ENCODE measurements around the gene IFTAP. TPM values are rescaled to one million over a fixed set of nuclear protein-coding genes. Genes with fewer than 3 reads are reported as not detected.
"Not testable (repeated sequence)": the region's sequence is repeated elsewhere in the genome, so short reads cannot be mapped to it uniquely, and the experiment has no call there.

Gene IFTAP
- total RNA-seq, 1 donor from 2014 or later = 31.4 TPM

DNA sequence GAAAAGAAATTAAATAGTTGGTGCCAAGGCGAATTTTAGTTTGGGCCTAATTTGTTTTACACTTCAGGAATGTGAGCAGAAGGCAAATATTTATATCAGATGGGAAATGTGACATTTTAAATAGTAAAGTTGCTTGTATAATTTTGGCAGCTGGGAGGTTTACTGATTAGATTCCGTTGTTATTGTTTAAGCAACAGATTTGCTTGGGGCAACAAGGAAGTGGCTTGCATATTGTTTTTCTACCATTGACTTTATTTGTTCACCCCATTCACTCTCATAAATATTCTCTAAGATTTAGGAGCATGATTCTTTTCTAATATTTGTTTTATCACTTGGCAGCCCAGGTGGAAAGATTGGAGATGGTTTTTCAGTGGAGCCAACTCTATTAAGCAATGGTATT, 44.3 kb downstream of the IFTAP start:
- DNase-seq = no peak

- DNase-seq = no peak
These were observed 63.4 kb downstream of the IFTAP start for GRCh38 chr11:36657610-36658267.

DNA sequence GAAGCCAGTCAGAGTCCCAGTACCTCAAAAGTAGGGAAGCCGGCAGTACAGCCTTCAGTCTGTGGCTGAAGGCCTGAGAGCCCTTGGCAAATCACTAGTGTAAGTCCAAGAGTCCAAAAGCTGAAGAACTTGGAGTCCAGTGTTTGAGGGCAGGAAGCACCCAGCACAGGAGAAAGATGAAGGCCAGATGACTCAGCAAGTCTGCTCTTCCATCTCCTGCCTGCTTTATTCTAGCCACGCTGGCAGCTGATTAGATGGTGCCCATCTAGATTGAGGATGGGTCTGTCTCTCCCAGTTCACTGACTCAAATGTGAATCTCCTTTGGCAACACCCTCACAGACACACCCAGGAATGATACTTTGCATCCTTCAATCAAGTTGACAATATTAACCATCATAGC, 67.1 kb downstream of the IFTAP start:
- DNase-seq = not testable (repeated sequence)

GRCh38 chr11:36672815-36673450, 78.6 kb downstream of the IFTAP start:
- DNase-seq = peak; percentile 25

DNA sequence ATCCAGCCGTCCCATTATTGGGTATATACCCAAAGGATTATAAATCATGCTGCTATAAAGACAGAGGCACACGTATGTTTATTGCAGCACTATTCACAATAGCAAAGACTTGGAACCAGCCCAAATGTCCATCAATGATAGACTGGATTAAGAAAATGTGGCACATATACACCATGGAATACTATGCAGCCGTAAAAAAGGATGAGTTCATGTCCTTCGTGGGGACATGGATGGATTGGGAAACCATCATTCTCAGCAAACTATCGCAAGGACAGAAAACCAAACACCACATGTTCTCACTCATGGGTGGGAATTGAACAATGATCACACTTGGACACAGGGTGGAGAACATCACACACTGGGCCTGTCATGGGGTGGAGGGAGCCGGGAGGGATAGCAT, 85.2 kb downstream of the IFTAP start:
- not testable (repeated sequence) for DNase-seq

- no peak for DNase-seq
These were observed 89.5 kb downstream of the IFTAP start for GRCh38 chr11:36683818-36684217.

GRCh38 chr11:36684840-36685801, 90.8 kb downstream of the IFTAP start:
- no peak for DNase-seq

GRCh38 chr11:36688132-36688531, 93.8 kb downstream of the IFTAP start:
- DNase-seq = no peak

DNA sequence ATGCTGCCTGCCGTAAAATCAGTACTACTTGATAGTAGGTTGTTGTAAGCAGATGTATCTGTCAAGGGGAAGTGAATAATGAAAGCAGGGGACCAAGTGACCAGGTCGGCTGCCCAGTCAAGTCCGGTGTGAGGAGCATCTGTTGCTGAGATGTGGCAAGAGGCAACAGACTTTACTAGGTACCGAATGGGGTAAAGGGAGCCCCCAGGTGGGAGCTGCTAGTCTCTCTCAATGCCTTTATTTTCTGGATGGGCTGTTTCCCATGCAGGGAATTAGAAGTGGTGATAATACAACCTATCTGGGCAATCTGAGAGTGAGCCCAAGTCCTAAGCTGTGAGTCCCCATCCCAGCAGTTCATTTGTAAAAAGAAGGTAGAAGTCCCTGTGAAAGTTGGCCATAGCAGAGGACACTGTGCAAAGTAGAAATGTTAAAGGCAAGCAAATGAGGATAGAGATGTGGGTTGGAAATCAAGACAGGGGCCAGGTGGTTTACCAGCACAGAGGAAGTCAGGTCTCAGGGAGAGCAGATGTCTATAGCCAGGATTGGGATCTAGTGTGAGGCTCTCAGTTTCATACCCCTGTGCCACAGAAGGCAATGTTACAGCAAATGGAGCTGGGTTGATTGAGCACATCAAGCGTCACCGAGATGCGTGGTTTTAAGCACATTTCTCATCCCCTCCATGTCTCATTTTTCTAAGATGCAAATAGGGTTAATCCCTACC, 94.4 kb downstream of the IFTAP start:
- DNase-seq = no peak

DNA sequence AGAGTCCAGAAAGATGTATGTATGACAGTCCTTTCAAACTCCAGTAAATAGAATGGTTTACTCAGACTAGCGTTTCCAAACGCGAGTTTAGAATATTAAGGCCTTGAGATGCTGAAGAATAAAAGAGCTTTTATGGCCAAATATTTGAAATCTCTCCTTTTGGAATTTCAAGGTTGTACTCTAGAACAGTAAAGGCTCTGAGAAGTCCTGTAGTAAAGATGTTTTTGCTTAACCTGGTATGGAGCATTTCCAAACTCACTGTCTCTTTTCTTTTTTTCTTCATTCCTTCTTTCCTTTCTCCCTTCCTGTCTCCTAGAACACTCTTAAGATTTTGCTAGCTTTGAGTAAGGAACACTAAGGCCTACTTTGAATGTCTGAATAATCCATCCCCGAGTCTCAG, 95.1 kb downstream of the IFTAP start:
- no peak for DNase-seq

GRCh38 chr11:36692704-36693103, 98.4 kb downstream of the IFTAP start:
- DNase-seq = no peak

DNA sequence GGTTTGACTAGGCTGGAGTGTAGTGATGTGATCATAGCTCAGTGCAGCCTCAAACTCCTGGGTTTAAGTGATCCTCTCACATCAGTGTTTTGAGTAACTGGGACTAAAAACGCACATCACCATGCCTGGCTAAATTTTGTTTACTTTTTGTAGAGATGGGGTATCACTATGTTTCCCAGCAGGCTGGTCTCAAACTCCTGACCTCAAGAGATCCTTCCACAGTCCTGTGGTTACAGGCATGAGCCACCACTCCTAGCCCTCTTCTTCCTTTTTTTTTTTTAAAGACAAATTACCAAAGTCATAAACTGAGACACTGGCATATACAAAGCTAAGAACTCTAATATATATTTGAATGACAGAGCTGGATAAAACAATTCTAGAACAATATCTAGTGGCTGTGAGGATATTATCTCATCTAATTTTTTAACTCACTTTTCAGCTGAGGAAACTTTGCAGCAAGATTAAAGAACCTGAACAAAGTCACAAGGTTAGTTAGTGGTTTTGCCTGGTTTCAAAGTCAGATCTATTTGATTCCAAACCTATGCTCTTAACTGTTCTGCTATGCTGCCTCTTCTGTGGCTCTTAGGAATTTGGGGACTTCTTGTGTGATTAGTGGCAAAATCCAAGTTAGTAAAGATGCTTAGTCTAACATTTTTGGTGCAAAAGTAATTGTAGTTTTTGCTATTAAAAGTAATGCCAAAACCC, 99.0 kb downstream of the IFTAP start:
- no peak for DNase-seq

DNA sequence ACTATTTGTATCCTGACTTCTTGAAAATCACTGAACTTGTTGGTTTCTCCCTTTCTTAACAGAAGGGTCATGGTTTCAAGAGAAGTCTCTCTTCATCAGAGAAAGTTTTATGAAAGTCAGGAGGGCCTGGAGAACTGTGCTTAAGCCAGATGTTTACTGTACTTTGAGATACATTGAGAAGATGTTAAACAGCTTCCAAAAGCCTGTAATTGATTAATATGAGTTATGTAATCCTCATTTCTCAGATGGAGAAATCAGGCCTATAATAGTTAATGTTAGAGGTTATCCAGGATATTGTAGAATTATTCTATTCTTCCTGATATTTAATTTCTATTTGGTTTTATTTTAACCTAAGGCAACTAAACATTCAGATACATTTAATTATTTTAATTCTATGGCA, 100.8 kb downstream of the IFTAP start:
- no peak for DNase-seq

DNA sequence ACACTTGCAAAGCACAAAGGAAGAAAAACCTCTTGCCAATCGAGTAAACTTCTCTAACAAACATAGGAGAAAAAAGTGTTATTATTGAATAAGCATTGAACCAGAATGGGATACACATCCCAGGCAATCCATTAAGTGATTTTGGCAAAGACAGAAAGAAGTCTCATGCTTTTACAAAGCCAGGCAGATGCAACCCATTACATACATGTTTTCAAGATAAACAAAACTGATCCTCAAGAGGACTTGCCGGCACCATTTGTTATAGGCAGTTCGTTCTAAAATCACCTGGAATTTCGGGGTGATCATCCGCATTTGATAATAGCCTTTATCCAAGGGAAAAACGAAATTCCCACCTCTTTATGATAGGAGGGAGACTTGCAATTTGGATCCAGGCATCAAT, 101.3 kb downstream of the IFTAP start:
- DNase-seq = peak; percentile 18

GRCh38 chr11:36696550-36696949, 102.2 kb downstream of the IFTAP start:
- no peak for DNase-seq

- DNase-seq = no peak
These were observed 105.0 kb downstream of the IFTAP start for GRCh38 chr11:36699271-36699670.

GRCh38 chr11:36700246-36700645, 105.9 kb downstream of the IFTAP start:
- no peak for DNase-seq

- peak; percentile 85 for DNase-seq
These were observed 108.2 kb downstream of the IFTAP start for GRCh38 chr11:36702330-36703054.

DNA sequence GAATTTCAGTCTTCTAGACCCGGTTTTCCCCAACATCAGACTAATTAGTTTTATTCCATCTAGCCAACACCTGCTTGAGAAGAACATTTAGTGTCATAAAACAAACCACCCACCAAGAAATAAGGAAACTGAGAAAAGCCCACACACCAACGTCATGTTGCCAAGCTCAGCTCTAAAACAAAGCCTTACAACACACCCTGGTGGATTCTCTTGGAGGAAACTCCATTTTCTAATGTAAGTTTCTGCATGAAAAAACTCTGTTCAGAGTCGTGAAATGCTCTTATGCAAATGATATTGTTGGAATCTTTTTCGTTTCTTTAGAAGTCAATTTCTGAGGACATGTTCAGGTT, 108.7 kb downstream of the IFTAP start:
- DNase-seq = no peak

All from tongue (tissue), 2 donors.